Activated CD4-positive, alpha-beta T cell treated with anti-CD3 and anti-CD28 coated beads, Interleukin-2, amount 50 U/mL, for 16 hours (primary cell): Measurements from ENCODE around the gene GALNT14.
A peak's percentile ranks its signal among the peaks of the same experiment; 100 is the strongest.

ENCODE experiments used
- DNase-seq: peaks from one replicate; pipeline ENCODE4 v3.0.0-alpha.2; 2020

Gene GALNT14

DNA sequence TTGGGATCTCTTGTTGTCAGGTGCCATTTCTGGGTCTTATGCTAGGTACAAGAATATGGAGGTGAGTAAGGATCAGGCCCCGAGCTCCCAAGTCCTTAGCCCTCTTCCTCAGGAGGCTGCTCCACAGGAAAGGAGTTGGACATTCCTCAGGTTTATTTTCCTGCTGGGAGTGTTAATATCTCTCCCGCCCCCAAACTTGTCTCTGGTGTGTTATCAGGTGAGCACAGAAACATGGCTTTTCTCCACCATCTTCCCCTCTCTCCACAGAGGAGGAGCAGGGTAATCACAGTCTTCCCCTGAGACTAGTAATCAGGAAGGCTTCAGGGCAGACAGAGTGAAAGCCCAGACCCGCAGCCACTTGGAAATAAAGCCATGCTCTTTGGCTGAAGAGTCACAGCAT, 257.7 kb downstream of the GALNT14 start:
- DNase-seq = no peak

DNA sequence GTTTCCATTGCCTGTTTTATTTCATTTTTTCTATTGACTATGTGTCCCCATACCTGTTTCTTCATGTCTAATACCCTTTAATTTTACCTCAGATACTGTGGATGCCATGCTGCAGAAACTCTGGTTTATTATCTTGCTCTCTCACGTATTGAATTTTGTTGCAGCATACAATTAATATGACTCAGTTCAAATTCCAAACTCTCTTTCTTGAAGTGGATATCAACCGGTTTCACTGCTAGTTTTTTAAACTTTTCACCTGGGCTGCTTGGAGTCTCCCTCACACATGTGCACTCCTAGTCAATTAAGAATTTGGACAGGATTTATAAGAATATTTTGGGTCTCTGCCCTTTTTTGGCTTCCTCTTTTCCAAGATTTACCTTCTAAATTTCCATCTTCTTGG, 260.4 kb downstream of the GALNT14 start:
- no peak for DNase-seq

DNA sequence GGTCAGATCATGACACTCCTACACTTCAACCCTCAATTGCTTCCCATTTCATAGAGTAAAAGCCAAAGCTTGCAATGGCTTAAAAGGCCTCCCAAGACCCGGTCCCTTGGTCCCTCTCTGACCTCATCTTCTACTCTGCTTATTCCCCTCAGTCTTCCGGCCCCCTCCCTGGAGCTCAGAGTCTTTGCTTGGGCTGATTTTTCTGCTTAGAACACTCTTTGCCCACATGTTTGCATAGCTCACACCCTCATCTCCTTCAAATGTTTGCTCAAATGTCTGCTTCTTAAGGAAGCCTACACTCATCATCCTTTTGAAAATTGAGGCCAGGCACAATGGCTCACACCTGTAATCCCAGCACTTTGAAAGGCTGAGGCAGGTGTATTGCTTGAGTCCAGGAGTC, 265.4 kb downstream of the GALNT14 start:
- DNase-seq = no peak

DNA sequence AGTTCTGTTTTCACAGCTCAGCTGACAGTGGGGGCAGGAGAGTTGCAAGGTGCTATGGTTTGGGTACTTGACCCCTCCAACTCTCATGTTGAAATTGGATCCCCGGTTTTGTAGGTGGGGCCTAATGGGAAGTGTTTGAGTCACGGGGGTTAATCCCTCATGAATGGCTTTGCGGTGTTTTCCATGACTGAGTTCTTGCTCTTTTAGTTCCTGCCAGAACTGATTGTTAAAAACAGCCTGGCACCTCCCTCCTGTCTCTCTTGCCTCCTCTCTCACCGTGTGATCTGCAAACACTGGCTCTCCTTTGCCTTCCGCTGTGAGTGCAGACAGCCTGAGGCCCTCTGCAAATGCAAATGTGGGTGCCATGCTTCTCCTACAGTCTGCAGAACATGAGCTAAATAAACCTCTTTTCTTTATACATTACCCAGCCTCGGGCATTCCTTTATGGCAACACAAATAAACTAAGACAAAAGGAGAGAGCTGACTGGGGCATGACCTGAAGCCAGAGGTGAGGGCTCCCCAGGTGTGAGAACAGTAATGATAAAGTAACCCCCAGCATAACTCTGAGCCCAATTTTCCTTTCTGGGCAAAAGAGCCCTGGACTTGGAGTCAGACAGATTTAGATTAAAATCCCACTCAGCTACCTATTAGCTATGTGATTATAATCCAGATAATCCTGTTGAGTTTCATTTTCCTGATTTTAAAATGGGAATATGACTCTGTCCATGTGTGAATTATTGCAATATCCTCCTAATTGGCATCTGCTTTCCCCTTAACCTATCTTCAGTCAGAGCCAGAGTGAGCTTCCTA, 266.1 kb downstream of the GALNT14 start:
- DNase-seq = no peak

DNA sequence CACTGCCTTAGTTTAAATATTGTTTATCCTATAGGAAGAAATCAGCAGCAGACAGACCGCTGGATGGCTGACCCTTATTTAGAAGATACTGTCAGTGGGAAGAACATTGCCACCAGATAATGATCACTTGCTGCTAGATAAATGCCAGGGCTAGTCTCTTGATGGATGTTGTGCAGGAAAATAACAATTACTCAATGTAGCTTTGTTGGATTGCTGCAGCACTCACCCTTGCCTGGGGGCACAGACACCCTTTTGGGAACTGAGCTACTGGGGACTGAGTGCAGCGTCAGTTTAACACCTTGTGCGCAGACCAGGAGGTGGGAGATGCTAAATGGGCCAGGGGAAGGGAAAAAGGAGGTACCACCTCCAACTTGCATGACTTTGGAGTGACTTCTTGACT, 266.8 kb downstream of the GALNT14 start:
- no peak for DNase-seq

DNA sequence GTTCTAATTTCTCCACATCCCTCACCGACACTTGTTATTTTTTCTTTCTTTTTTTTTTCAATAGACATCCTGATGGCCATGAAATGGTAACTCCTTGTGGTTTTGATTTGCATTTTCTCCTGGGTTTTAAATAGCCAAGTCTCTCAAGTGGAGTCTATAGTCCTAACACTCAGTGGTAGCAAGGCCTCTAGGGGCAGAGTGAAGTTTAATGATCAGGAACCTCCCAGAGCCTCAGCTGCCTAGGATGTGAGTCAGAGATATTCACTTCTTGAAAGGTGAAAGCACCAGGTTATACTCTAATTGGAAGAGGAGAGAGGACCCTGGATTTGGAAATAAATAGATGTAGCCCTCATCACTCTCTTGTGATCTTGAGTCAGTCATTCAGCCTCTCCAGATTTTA, 268.3 kb downstream of the GALNT14 start:
- no peak for DNase-seq

DNA sequence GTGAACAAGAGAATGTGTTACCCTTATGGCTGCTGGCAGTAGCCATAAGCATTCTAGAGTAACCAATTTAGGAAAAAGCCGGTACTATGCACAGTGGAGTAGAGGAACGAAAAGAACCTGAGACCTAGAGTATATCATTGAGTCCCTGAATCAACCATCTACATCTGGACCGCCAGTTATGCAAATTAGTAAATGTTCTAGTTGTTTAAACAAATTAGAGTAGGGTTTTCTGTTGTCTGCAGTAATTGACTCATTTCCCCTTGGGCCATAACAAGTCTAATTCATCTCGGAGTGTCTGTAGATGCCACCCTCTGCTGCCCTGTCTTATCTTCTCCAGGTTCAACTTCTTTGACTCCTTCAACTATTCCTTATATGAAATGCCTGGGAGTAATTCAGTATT, 270.9 kb downstream of the GALNT14 start:
- no peak for DNase-seq

DNA sequence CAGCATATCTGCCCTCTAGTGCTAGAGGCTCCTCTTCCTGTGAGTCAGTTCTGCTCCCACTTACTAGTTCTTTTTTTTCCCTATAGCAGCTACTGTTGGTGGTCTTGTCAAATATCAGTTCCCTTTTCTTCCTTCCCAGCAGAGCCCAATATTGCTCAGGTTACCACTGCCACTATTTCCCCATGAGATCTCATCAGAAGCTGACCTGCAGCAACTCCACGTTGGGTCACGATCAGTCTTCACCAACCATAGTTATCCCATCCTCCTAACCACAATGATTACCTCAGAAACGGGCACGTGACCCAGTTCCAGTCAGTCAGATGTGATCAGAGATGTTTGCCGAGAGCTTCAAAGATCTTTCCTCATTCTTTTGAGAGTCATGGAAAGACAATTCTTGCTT, 271.3 kb downstream of the GALNT14 start:
- DNase-seq = no peak

DNA sequence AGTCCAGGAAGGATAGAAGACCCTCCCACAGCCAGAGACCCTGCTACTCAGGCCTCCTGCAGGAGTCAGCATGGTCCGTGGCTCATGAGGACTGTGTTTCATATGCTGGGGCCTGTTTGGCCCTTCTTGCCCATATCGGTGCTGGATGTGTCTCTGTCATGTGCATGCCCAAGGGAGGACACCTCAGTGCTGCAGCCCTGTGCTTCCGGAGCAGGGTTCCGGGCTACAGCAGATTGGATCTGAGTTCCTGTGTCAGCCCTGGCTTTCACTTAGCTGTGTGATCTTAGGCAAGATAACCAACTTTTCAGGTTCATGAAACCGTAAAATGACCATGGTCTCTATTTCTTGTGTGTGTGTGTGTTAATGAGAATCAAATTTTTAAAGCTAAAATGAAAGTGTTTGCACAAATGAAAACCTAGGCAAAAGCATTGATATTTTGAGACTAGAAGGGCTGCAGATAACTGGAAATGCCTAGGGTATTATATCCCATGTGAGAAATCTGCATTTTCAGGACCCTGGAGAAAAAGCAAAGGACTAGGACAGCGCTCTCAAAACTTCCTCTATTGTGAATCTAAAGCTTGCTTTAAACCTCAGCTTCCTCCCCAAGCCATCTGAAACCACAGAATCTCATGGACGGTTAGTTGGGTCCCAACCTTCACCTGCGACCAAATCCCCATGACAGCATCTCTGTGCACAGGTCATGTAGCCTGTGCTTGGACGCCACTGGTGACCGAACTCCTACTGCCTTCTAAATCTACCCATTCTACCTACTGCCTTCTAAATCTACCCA, 272.2 kb downstream of the GALNT14 start:
- DNase-seq = peak; percentile 3

DNA sequence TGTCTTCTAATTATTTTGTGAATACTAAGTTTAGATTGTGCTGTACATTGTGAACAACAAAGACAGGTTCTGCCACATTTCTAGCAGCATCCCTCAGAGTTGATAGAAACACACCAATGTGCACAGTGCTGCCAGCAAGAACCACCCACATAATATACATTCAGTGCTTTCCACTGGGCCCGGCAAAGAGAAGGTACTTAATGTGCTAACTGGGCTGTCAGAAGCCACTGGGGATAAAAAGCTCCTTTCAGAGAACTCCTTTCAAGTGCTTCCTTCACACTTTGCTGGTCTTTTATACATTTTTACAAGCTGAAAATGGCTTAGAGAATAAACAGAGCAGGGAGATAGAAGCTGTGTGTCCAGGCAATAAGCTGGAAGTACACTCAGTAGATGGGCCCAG, 273.0 kb downstream of the GALNT14 start:
- no peak for DNase-seq

DNA sequence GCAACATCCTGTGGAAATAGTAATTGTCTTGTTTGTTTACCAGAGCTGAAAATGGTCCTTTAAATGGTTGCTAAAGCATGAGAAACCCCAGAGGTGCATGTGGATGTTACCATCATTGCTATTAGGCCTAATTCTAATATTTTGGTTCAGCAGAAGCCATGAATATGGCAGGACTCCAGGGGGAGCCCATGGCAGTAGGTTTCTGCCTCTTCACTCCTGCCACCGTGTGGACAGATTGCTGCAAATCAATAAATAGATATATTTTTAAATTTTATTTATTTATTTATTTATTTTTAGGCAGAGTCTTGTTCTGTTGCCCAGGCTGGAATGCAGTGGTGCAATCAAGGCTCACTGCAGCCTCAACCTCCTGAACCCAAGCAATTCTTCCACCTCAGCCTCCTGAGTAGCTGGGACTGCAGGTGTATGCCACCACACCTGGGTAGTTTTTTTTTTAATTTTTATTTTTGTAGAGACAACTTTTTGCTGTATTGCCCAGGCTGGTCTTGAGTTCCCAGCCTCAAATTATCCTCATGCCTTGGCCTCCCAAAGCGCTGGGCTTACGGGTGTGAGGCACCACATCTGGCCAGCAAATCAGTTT, 276.1 kb downstream of the GALNT14 start:
- DNase-seq = peak; percentile 47

DNA sequence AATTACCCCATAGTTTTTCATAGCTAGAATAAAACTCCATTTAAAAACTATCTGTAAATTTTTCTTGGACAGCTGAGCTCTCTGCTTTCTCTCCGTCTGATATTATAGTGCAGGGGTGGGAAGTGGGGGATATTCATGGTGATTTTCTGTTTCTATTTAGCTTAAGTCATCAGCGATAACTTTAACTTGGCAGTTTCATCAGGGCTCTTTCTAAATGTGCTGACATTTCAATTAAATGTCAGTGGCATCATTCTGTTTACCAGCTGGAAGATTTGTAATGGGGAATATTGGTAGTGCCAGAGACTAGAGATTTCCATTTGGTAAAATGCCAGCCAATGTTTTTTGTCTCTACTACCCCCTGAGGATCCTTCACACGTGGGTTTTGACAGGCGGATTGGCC, 277.5 kb downstream of the GALNT14 start:
- DNase-seq = no peak
